ENCODE measurements around the gene RUSF1.

- TF ChIP-seq CTCF (IDR thresholded peaks at IDR 0.05) = peak in 1 of 6 experiments; percentile 11
- peak in 1 of 4 donors; percentile 88 for TF ChIP-seq EP300 (IDR thresholded peaks at IDR 0.05)
- peak; percentile 89 to 97 for TF ChIP-seq POLR2AphosphoS5 (IDR thresholded peaks at IDR 0.05)
- TF ChIP-seq POLR2A (IDR thresholded peaks at IDR 0.05) = peak in 3 of 4 donors; percentile 82 to 96 (median 85)
Measured at GRCh38 chr16:31507929-31508705, at the start of gene RUSF1.
